ENCODE data around the gene MEGF6.

MEGF6 gene

GRCh38 chr1:3568815-3569435, 42.4 kb downstream of the MEGF6 start:
- no peak for DNase-seq

GRCh38 chr1:3566951-3567804, 44.1 kb downstream of the MEGF6 start:
- no peak for DNase-seq

GRCh38 chr1:3566003-3566885, 45.1 kb downstream of the MEGF6 start:
- DNase-seq, result no peak

GRCh38 chr1:3564921-3565831, 46.1 kb downstream of the MEGF6 start:
- DNase-seq, result no peak

- DNase-seq, result no peak
These were observed 47.7 kb downstream of the MEGF6 start for GRCh38 chr1:3563610-3564009.

- no peak for DNase-seq
These were observed 48.2 kb downstream of the MEGF6 start for GRCh38 chr1:3563125-3563524.

GRCh38 chr1:3562712-3563111, 48.6 kb downstream of the MEGF6 start:
- no peak for DNase-seq

GRCh38 chr1:3561702-3562101, 49.6 kb downstream of the MEGF6 start:
- no peak for DNase-seq

- no peak for DNase-seq
These were observed 50.3 kb downstream of the MEGF6 start for GRCh38 chr1:3560981-3561380.

- DNase-seq, result no peak
These were observed 50.9 kb downstream of the MEGF6 start for GRCh38 chr1:3560251-3560871.

- DNase-seq, result no peak
These were observed 53.1 kb downstream of the MEGF6 start for GRCh38 chr1:3558036-3558726.

GRCh38 chr1:3557366-3557765, 53.9 kb downstream of the MEGF6 start:
- DNase-seq, result no peak

GRCh38 chr1:3556336-3556735, 55.0 kb downstream of the MEGF6 start:
- no peak for DNase-seq

- DNase-seq, result no peak
These were observed 56.0 kb downstream of the MEGF6 start for GRCh38 chr1:3555131-3555920.

- no peak for DNase-seq
These were observed 57.4 kb downstream of the MEGF6 start for GRCh38 chr1:3553940-3554223.

GRCh38 chr1:3553166-3553939, 58.0 kb downstream of the MEGF6 start:
- DNase-seq, result no peak

- DNase-seq, result no peak
These were observed 58.6 kb downstream of the MEGF6 start for GRCh38 chr1:3552751-3553150.

GRCh38 chr1:3552176-3552575, 59.1 kb downstream of the MEGF6 start:
- DNase-seq, result no peak

GRCh38 chr1:3551711-3552110, 59.6 kb downstream of the MEGF6 start:
- no peak for DNase-seq

GRCh38 chr1:3551290-3551678, 60.0 kb downstream of the MEGF6 start:
- DNase-seq, result no peak
